ENCODE results near the gene LCA5L.
"Not testable (repeated sequence)": the region's sequence is repeated elsewhere in the genome, so short reads cannot be mapped to it uniquely, and the experiment has no call there.

The LCA5L gene

DNA sequence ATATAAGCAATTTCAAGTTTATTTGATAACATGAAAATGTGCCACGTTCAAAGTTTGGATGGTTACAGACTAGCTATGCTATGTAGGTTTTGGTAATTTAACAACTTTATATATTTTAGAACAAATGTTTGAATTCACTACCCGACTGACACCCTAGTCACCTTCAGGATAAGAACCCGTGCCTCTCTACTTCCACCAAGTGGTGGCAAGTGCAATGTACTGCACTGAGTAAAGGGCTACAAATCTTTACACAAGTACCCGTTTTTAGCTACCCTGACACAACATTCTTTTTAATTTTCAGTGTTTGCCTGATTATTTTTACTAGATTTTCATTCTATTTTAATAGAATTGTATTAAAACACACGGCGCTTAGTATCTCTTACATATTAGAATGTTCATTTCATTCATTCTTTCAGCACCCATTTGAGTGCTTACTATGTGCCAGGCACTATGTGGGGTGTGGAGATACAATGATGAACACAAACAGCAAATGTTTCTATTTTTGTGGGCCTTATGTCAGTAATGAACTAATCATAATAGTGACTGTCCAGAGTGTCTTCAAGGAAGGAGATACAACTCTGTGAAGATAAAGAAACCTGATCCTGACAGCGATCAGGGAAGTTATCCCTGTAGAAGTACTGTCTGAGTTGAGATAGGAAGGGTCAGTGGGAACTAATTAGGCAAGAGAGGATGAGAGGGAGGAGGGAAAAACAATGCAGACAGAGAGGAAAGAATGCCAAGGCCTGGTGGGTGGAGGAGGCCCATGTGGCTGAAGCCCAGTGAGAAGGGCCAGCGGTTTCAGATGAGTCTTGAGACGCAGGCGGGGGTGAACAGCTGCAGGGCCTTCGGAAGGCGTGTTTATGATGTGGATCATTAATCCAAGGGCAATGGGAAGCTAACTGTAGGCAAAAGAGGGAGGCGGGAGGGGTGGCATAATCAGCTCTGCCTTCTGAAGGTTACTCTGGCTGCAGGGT, 3.8 kb downstream of the LCA5L start:
- TF ChIP-seq EZH2 (IDR thresholded peaks at IDR 0.05) (no peak), FOXP2 (optimal IDR thresholded peaks at IDR 0.05; ENCODE audit: control extremely low read depth, extremely low read length, insufficient read depth) (no peak), POLR2AphosphoS5 (IDR thresholded peaks at IDR 0.05; ENCODE audit: borderline replicate concordance, low read depth, low read length) (no peak)
- Histone ChIP-seq H3K9me3 (ENCODE audit: low read depth, low read length) (no peaks in the 10 kb centered on the region), H3K9ac (ENCODE audit: insufficient read length) (no peak overlapping the region), H3K36me3 (ENCODE audit: insufficient read depth, low read length) (no peaks in the 10 kb centered on the region), H3K27ac (no peak overlapping the region), H3K4me3 (no peak overlapping the region)
- DNase-seq (ENCODE audit: low read depth, low spot score), result peak; percentile 22

DNA sequence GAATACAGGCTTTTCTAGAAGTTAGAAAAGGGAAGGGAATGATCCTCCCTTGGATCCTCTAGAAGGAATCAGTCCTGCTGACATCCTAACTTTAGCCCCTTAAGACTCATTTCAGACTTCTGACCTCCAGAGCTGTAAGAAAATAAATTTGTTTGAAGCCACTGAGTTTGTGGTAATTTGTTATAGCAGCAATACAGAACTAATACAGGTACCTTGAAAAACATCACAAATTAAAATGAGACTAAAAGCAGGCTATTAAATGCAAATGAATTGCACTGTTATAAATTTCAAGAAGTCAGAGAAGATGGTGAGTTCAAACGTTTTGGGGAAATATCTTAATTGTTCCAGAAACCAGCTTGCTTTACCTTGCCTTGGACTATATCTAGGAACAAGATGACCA, 6.3 kb downstream of the LCA5L start:
- H3K9ac ChIP-seq (ENCODE audit: insufficient read length), result no peak overlapping the region
- TF ChIP-seq FOXP2 (optimal IDR thresholded peaks at IDR 0.05; ENCODE audit: control extremely low read depth, extremely low read length, insufficient read depth), result no peak
- no peak for TF ChIP-seq POLR2AphosphoS5 (IDR thresholded peaks at IDR 0.05; ENCODE audit: borderline replicate concordance, low read depth, low read length)
- no peak for TF ChIP-seq EZH2 (IDR thresholded peaks at IDR 0.05)
- no peaks in the 10 kb centered on the region for H3K36me3 ChIP-seq (ENCODE audit: insufficient read depth, low read length)
- H3K9me3 ChIP-seq (ENCODE audit: low read depth, low read length), result no peaks in the 10 kb centered on the region
- H3K27ac ChIP-seq, result no peak overlapping the region
- DNase-seq (ENCODE audit: low read depth, low spot score), result no peak
- H3K4me3 ChIP-seq, result no peak overlapping the region

DNA sequence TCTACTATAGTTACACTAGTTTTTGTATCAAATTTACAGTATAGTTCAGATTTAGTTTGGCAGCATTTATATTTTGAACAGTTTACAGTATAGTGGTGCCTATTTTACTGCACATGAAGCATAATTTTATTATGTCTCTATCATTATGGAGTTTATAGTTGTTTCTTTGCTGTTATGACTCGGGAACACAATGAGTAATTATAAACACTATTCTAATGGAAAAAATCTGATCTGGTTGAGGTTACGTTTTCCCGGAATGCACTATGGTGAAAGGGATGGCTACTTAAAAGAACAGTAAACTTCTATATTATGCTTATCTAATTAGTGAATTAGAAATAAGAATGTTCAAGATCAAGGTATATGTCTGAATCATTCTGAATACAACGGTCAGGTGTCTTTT, 10.6 kb downstream of the LCA5L start:
- H3K9ac ChIP-seq (ENCODE audit: insufficient read length), result no peak overlapping the region
- no peak overlapping the region for H3K27ac ChIP-seq
- TF ChIP-seq FOXP2 (optimal IDR thresholded peaks at IDR 0.05; ENCODE audit: control extremely low read depth, extremely low read length, insufficient read depth), result no peak
- no peak for TF ChIP-seq EZH2 (IDR thresholded peaks at IDR 0.05)
- no peak for TF ChIP-seq POLR2AphosphoS5 (IDR thresholded peaks at IDR 0.05; ENCODE audit: borderline replicate concordance, low read depth, low read length)
- H3K4me3 ChIP-seq, result no peak overlapping the region
- no peaks in the 10 kb centered on the region for H3K9me3 ChIP-seq (ENCODE audit: low read depth, low read length)
- no peak for DNase-seq (ENCODE audit: low read depth, low spot score)
- H3K36me3 ChIP-seq (ENCODE audit: insufficient read depth, low read length), result no peaks in the 10 kb centered on the region

GRCh38 chr21:39430954-39431353, 14.6 kb downstream of the LCA5L start:
- no peak overlapping the region for H3K9ac ChIP-seq (ENCODE audit: insufficient read length)
- TF ChIP-seq FOXP2 (optimal IDR thresholded peaks at IDR 0.05; ENCODE audit: control extremely low read depth, extremely low read length, insufficient read depth) (no peak), EZH2 (IDR thresholded peaks at IDR 0.05) (no peak), POLR2AphosphoS5 (IDR thresholded peaks at IDR 0.05; ENCODE audit: borderline replicate concordance, low read depth, low read length) (no peak)
- DNase-seq (ENCODE audit: low read depth, low spot score), result no peak
- no peaks in the 10 kb centered on the region for H3K36me3 ChIP-seq (ENCODE audit: insufficient read depth, low read length)
- no peak overlapping the region for H3K27ac ChIP-seq
- H3K9me3 ChIP-seq (ENCODE audit: low read depth, low read length), result no peaks in the 10 kb centered on the region
- no peak overlapping the region for H3K4me3 ChIP-seq

GRCh38 chr21:39430457-39430856, 15.1 kb downstream of the LCA5L start:
- no peak for DNase-seq (ENCODE audit: low read depth, low spot score)
- H3K9ac ChIP-seq (ENCODE audit: insufficient read length), result no peak overlapping the region
- no peak overlapping the region for H3K27ac ChIP-seq
- no peaks in the 10 kb centered on the region for H3K9me3 ChIP-seq (ENCODE audit: low read depth, low read length)
- TF ChIP-seq EZH2 (IDR thresholded peaks at IDR 0.05), result no peak
- no peak for TF ChIP-seq POLR2AphosphoS5 (IDR thresholded peaks at IDR 0.05; ENCODE audit: borderline replicate concordance, low read depth, low read length)
- TF ChIP-seq FOXP2 (optimal IDR thresholded peaks at IDR 0.05; ENCODE audit: control extremely low read depth, extremely low read length, insufficient read depth), result no peak
- no peaks in the 10 kb centered on the region for H3K36me3 ChIP-seq (ENCODE audit: insufficient read depth, low read length)
- no peak overlapping the region for H3K4me3 ChIP-seq

GRCh38 chr21:39430016-39430415, 15.6 kb downstream of the LCA5L start:
- no peak for DNase-seq (ENCODE audit: low read depth, low spot score)
- Histone ChIP-seq H3K9me3 (ENCODE audit: low read depth, low read length) (no peaks in the 10 kb centered on the region), H3K9ac (ENCODE audit: insufficient read length) (no peak overlapping the region), H3K4me3 (no peak overlapping the region), H3K36me3 (ENCODE audit: insufficient read depth, low read length) (no peaks in the 10 kb centered on the region), H3K27ac (no peak overlapping the region)
- no peak for TF ChIP-seq EZH2 (IDR thresholded peaks at IDR 0.05)
- TF ChIP-seq FOXP2 (optimal IDR thresholded peaks at IDR 0.05; ENCODE audit: control extremely low read depth, extremely low read length, insufficient read depth), result no peak
- TF ChIP-seq POLR2AphosphoS5 (IDR thresholded peaks at IDR 0.05; ENCODE audit: borderline replicate concordance, low read depth, low read length), result no peak

GRCh38 chr21:39429445-39429844, 16.1 kb downstream of the LCA5L start:
- TF ChIP-seq EZH2 (IDR thresholded peaks at IDR 0.05), result no peak
- no peak for TF ChIP-seq POLR2AphosphoS5 (IDR thresholded peaks at IDR 0.05; ENCODE audit: borderline replicate concordance, low read depth, low read length)
- no peak for TF ChIP-seq FOXP2 (optimal IDR thresholded peaks at IDR 0.05; ENCODE audit: control extremely low read depth, extremely low read length, insufficient read depth)
- Histone ChIP-seq H3K27ac (no peak overlapping the region), H3K36me3 (ENCODE audit: insufficient read depth, low read length) (no peaks in the 10 kb centered on the region), H3K9ac (ENCODE audit: insufficient read length) (no peak overlapping the region), H3K4me3 (no peak overlapping the region), H3K9me3 (ENCODE audit: low read depth, low read length) (no peaks in the 10 kb centered on the region)
- DNase-seq (ENCODE audit: low read depth, low spot score), result no peak

GRCh38 chr21:39422527-39423241, 22.9 kb downstream of the LCA5L start:
- no peak for TF ChIP-seq POLR2AphosphoS5 (IDR thresholded peaks at IDR 0.05; ENCODE audit: borderline replicate concordance, low read depth, low read length)
- no peak for TF ChIP-seq FOXP2 (optimal IDR thresholded peaks at IDR 0.05; ENCODE audit: control extremely low read depth, extremely low read length, insufficient read depth)
- TF ChIP-seq EZH2 (IDR thresholded peaks at IDR 0.05), result no peak
- no peaks in the 10 kb centered on the region for H3K9me3 ChIP-seq (ENCODE audit: low read depth, low read length)
- no peak overlapping the region for H3K9ac ChIP-seq (ENCODE audit: insufficient read length)
- no peak overlapping the region for H3K27ac ChIP-seq
- DNase-seq (ENCODE audit: low read depth, low spot score), result no peak
- no peaks in the 10 kb centered on the region for H3K36me3 ChIP-seq (ENCODE audit: insufficient read depth, low read length)
- H3K4me3 ChIP-seq, result no peak overlapping the region

DNA sequence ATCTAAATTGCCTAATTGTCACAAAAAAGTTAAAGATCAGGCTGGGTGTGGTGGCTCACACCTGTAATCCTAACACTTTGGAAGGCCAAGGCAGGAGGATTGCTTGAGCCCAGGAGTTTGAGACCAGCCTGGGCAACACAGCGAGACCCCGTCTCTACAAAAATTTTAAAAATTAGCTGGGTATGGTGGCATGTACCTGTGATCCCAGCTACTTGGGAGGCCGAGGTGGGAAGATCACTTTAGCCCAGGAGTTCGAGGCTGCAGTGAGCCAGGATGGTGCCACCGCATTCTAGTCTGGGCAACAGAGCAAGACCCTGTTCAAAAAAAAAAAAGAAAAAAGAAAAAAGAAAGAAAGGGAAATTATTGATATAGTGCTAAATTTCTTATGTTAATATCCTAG, 26.4 kb downstream of the LCA5L start:
- H3K27ac ChIP-seq, result not testable (repeated sequence)

More for the DNA sequence above, 26.4 kb downstream of the LCA5L start:
- H3K4me3 ChIP-seq; H3K36me3 ChIP-seq (ENCODE audit: insufficient read depth, low read length); H3K9ac ChIP-seq (ENCODE audit: insufficient read length); DNase-seq (ENCODE audit: low read depth, low spot score); H3K9me3 ChIP-seq (ENCODE audit: low read depth, low read length): not testable (repeated sequence)
